ENCODE data around the gene PIGL.
"Not testable (repeated sequence)": the region's sequence is repeated elsewhere in the genome, so short reads cannot be mapped to it uniquely, and the experiment has no call there.

PIGL gene

DNA sequence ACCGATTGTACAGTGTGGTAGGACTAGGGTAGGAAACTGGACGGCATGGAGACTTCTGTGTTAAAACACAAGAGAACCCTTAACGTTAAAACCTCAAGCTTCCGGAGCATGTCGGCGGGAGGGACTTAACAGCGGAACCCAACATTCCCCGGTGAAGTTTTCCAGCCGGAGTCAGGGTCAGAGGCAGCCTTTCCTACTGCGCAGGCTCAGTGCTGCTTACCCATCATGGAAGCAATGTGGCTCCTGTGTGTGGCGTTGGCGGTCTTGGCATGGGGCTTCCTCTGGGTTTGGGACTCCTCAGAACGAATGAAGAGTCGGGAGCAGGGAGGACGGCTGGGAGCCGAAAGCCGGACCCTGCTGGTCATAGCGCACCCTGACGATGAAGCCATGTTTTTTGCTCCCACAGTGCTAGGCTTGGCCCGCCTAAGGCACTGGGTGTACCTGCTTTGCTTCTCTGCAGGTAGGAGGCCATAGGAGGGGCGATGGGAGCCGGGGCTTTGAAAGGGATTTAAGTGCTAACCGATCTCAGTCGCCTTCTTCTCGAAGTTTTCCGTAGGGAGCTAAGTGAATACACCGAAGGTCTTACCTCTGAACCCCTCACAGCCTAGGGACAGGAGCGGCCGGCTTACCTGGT is at the start of gene PIGL:
Gene PIGL (plus strand): TSS at position 209 of the 634 bp plus-strand sequence. CDS start 17 bp downstream, at position 226.
- Mint-ChIP-seq H3K27me3 (no peaks in the 10 kb centered on the region), H3K4me1 (peaks cover 23% of the 10 kb centered on the region), H3K4me3 (peak within 1 kb of the TSS; percentile 96), H3K9me3 (no peaks in the 10 kb centered on the region), H3K36me3 (no peaks in the 10 kb centered on the region), H3K27ac (peak within 1 kb of the TSS; percentile 94)
- peak; percentile 35 to 52 for DNase-seq (ENCODE audit: low spot score in 2 of 2)
- peak; percentile 22 for ATAC-seq (ENCODE audit: low read depth)

DNA sequence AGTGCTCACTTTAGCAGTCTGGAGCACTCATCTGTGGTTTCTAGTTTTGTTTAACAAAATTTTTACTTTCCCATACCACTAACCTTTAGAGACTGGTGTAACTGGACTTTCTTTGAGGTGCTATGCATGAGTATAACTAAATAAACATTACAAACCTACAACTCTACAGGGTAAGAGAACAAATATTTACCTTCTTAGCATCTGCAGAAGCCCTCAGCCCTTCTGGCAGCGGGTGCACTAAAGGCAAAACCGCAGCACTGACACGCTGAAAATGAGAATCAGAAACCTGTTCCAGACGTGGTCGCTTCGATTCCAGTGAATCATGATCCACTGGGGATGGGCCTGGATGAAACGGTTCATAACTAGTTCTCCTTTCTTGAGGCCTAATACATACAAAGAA is 45.4 kb upstream of the PIGL start:
- no peaks in the 10 kb centered on the region for H3K9me3 Mint-ChIP-seq
- no peaks in the 10 kb centered on the region for H3K27me3 Mint-ChIP-seq
- H3K36me3 Mint-ChIP-seq, result peaks cover 13% of the 10 kb centered on the region
- DNase-seq (ENCODE audit: low spot score in 2 of 2) (no peak), ATAC-seq (ENCODE audit: low read depth) (no peak)
- H3K27ac Mint-ChIP-seq, result no peak overlapping the region
- H3K4me3 Mint-ChIP-seq, result no peak overlapping the region
- H3K4me1 Mint-ChIP-seq, result peaks cover 2% of the 10 kb centered on the region

DNA sequence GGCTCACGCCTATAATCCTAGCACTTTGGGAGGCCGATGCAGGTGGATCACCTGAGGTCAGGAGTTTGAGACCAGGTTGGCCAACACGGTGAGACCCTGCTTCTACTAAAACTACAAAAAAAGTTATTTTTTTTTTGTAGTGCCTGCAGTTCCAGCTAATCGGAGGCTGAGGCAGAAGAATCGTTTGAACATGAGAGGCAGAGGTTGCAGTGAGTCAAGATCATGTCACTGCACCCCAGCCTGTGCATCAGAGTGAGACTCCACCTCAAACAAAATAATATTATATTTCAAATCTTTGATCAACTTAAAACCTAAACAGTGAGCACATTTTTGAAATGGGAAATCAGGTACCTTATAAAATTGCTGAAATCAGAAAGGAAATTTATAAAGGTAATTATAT is 38.2 kb upstream of the PIGL start:
- no peak for DNase-seq (ENCODE audit: low spot score in 2 of 2)
- Mint-ChIP-seq H3K4me1 (peaks cover 16% of the 10 kb centered on the region), H3K9me3 (no peaks in the 10 kb centered on the region), H3K4me3 (no peak overlapping the region), H3K36me3 (peaks cover 25% of the 10 kb centered on the region), H3K27ac (no peak overlapping the region), H3K27me3 (no peaks in the 10 kb centered on the region)
- no peak for ATAC-seq (ENCODE audit: low read depth)

DNA sequence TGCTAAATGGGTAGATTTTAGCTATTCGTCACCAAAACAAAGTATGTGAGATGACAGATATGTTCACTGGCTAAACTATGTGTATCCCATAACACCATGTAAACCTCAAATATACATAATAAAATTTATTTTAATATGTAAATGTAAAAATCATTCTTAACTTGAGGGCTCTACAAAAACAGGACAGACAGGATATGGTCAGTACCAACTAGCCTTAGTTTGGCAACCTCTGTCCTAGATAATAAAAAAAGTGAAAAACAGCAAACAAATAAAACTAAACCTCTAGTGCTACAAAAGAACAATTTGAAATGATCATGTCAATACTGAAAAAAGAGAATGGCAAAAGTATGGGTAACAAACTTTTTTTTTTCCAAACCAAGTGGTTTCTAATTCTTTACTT is 35.4 kb upstream of the PIGL start:
- Mint-ChIP-seq H3K4me1 (peaks cover 16% of the 10 kb centered on the region), H3K27me3 (no peaks in the 10 kb centered on the region), H3K4me3 (no peak overlapping the region), H3K36me3 (peaks cover 35% of the 10 kb centered on the region), H3K27ac (no peak overlapping the region), H3K9me3 (no peaks in the 10 kb centered on the region)
- DNase-seq (ENCODE audit: low spot score in 2 of 2) (no peak), ATAC-seq (ENCODE audit: low read depth) (no peak)

DNA sequence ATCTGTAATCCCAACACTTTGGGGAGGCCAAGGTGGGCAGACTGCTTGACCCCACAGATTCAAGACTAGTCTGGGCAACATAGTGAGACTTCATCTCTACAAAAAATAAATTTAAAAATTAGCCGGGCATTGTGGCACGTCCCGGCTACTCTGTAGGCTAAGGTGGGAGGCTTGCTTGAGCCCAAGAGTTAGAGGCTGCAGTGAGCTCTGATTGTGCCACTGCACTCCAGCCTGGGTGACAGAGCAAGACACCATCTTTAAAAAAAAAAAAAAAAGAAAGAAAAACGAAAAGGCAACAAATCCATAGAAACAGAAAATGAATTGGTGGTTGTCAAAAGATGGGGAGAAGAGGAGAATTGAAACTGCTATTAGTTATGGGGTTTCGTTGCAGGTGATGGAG is 29.4 kb upstream of the PIGL start:
- Mint-ChIP-seq H3K9me3 (no peaks in the 10 kb centered on the region), H3K36me3 (peaks cover 24% of the 10 kb centered on the region), H3K27me3 (no peaks in the 10 kb centered on the region), H3K4me1 (peaks cover 7% of the 10 kb centered on the region), H3K4me3 (no peak overlapping the region), H3K27ac (no peak overlapping the region)
- no peak for ATAC-seq (ENCODE audit: low read depth)
- DNase-seq (ENCODE audit: low spot score in 2 of 2), result no peak

DNA sequence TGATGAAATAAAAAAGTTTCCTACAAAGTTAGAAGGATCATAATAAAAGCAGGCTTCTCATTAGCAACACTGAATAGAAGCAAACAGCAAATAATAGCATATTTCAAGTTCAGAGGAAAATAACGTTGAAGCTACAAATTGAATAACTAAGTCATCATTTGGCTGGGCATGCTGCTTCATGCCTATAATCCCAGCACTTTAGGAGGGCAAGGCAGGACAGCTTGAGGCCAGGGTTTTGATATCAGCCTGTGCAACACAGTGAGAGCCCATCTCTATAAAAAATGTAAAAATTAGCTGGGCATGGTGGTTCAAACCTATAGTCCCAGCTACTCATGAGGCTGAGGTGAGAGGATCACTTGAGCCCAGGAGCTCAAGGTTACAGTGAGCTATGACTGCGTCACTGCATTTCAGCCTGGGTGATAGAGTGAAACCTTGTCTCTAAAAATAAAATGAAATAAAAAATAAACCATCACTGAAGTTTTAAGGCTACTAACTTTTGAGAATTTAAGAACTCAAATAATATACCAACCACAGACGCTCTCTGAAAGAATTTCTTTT is 27.1 kb upstream of the PIGL start:
- Mint-ChIP-seq H3K9me3 (no peaks in the 10 kb centered on the region), H3K27ac (peak overlapping the region; percentile 62), H3K36me3 (peaks cover 27% of the 10 kb centered on the region), H3K4me1 (peaks cover 7% of the 10 kb centered on the region), H3K4me3 (no peak overlapping the region), H3K27me3 (no peaks in the 10 kb centered on the region)
- DNase-seq (ENCODE audit: low spot score in 2 of 2) (no peak), ATAC-seq (ENCODE audit: low read depth) (no peak)

DNA sequence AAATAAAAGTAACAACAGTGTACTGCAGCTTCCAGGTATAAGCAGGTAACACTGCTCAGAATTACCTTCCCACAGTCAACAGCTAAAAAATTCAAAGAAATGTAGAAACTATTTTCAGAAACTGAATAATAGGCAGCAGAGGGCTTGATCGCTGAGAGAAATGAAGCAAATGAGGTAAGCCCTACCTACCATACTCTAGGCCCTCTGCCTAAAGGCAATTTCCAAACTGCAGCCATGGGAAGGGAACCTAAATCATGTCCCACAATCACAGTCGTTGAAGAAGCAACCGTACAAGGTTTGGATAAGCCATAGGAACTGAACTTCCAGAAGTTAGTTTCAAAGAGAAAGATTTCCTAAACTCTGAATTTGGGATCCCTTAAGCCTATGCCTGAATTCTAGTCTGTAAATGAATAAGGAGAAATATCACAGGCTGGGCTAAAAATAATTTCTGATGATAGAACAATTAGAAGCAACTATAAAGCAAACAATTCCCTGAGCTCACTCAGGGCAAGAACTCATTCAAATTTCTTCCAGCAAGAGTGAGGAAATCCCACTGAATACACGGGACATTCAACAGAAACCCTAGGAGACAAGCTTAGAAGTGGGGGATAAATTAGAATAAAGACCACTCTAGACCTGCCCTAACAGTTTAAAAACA is 26.2 kb upstream of the PIGL start:
- Mint-ChIP-seq H3K4me3 (no peak overlapping the region), H3K27me3 (no peaks in the 10 kb centered on the region), H3K27ac (no peak overlapping the region), H3K4me1 (peaks cover 10% of the 10 kb centered on the region), H3K36me3 (peaks cover 24% of the 10 kb centered on the region), H3K9me3 (no peaks in the 10 kb centered on the region)
- ATAC-seq (ENCODE audit: low read depth) (no peak), DNase-seq (ENCODE audit: low spot score in 2 of 2) (no peak)

DNA sequence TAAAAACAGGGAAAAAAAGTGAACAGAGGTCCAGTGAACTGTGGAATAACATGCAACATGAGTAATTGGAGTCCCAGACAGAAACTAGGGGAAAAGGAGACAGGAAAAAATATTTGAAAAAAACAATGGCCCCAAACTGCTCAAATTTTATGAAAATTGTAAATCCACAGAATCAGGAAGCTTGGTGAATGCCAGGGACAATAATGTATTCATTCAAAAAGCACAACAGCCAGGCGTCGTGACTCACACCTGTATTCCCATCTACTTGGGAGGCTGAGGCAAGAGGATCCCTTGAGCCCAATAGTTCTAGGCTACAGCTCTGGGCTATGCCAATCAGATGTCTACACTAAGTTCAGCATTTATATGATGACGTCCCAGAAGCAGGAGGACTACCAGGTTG is 25.4 kb upstream of the PIGL start:
- H3K27ac Mint-ChIP-seq, result no peak overlapping the region
- H3K27me3 Mint-ChIP-seq, result no peaks in the 10 kb centered on the region
- peaks cover 10% of the 10 kb centered on the region for H3K4me1 Mint-ChIP-seq
- H3K4me3 Mint-ChIP-seq, result no peak overlapping the region
- no peak for DNase-seq (ENCODE audit: low spot score in 2 of 2)
- H3K36me3 Mint-ChIP-seq, result peaks cover 23% of the 10 kb centered on the region
- no peaks in the 10 kb centered on the region for H3K9me3 Mint-ChIP-seq
- no peak for ATAC-seq (ENCODE audit: low read depth)

DNA sequence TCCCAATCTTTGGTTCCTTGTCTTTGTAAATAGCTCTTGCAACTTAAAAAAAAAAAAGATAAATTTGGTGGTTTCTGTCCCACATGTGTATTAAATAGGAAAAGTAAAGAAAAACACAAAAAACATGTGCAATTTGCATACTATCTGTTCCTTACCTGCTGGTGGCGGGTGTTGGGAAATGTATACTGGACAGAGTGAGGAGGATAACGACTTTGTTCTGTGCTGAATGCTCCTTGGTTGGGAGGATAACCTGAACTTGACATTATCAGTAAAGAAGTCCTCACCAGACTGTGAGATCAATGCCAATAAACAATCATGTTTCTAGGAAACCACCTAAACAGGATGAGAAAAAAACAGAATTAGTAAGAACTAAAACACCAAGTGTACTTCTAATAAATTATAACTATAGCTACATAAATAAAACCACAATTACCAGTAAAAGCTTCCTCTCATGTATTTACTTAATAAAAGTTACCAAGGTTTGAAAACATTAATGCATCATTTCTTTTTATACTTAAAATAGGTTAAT is 22.6 kb upstream of the PIGL start:
- not testable (repeated sequence) for ATAC-seq (ENCODE audit: low read depth); H3K27ac Mint-ChIP-seq; H3K4me3 Mint-ChIP-seq; H3K27me3 Mint-ChIP-seq; H3K9me3 Mint-ChIP-seq; DNase-seq (ENCODE audit: low spot score in 2 of 2)
- H3K4me1 Mint-ChIP-seq, result peaks cover 15% of the 10 kb centered on the region
- H3K36me3 Mint-ChIP-seq, result peaks cover 22% of the 10 kb centered on the region

DNA sequence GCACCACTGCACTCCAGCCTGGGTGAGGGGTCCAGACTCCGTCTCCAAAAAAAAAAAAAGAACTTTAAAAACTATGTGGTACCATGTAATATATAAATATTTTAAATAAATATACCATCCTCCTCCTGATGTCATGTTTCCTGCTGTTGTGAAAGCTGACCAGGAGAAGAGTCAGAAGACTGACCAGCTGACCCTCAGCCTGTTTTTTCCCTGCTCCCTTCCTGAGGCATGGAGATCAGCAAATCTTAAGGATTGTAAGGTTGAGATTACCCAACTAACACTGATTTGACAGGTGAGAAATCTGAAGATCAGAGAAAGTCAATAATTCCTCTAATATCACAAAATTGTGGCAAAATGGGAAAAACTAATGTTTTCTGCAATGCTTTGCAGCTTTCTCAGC is 19.7 kb upstream of the PIGL start:
- Mint-ChIP-seq H3K4me1 (peaks cover 27% of the 10 kb centered on the region), H3K36me3 (peaks cover 17% of the 10 kb centered on the region), H3K27me3 (no peaks in the 10 kb centered on the region), H3K4me3 (no peak overlapping the region), H3K27ac (peak overlapping the region; percentile 23), H3K9me3 (no peaks in the 10 kb centered on the region)
- ATAC-seq (ENCODE audit: low read depth), result no peak
- DNase-seq (ENCODE audit: low spot score in 2 of 2), result no peak

DNA sequence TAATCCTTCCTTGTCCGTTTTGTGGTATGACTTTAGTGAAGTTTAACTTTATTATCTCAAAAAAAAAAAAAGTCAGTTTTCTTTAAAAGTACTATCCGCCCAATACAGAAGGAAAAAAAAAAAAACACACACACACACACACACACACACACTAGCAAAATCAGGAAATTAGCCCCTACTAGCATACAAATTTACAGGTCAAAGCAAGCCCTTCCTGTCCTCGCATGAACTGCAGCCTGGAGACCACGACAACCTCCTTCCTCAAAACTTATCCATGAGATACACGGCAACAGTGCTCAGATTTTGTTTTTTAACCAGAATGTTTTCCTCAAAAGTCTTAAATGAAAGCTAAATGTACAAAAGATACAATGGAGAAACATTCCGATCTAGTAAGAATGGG is 17.9 kb upstream of the PIGL start:
- ATAC-seq (ENCODE audit: low read depth), result peak; percentile 34
- Mint-ChIP-seq H3K27me3 (no peaks in the 10 kb centered on the region), H3K4me1 (peaks cover 35% of the 10 kb centered on the region), H3K27ac (peak overlapping the region; percentile 62), H3K36me3 (peaks cover 6% of the 10 kb centered on the region), H3K4me3 (peak overlapping the region; percentile 70), H3K9me3 (no peaks in the 10 kb centered on the region)
- no peak for DNase-seq (ENCODE audit: low spot score in 2 of 2)

DNA sequence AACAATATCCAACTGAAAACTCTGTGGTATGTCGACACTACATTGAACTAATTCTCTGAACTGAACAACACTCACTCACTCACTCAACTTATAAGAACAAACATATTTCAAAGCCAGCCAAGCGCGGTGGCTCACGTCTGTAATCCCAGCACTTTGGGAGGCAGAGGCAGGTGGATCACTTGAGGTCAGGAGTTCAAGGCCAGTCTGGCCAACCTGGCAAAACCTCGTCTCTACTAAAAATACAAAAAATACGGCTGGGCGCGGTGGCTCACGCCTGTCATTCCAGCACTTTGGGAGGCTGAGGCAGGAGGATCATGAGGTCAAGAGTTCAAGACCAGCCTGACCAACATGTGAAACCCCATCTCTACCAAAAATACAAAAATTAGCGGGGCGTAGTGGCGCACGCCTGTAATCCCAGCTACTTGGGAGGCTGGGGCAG is 15.3 kb upstream of the PIGL start:
- not testable (repeated sequence) for H3K9me3 Mint-ChIP-seq; H3K27me3 Mint-ChIP-seq; H3K4me3 Mint-ChIP-seq; H3K36me3 Mint-ChIP-seq; ATAC-seq (ENCODE audit: low read depth); DNase-seq (ENCODE audit: low spot score in 2 of 2)
- Mint-ChIP-seq H3K27ac (peak overlapping the region; percentile 81), H3K4me1 (peaks cover 43% of the 10 kb centered on the region)

DNA sequence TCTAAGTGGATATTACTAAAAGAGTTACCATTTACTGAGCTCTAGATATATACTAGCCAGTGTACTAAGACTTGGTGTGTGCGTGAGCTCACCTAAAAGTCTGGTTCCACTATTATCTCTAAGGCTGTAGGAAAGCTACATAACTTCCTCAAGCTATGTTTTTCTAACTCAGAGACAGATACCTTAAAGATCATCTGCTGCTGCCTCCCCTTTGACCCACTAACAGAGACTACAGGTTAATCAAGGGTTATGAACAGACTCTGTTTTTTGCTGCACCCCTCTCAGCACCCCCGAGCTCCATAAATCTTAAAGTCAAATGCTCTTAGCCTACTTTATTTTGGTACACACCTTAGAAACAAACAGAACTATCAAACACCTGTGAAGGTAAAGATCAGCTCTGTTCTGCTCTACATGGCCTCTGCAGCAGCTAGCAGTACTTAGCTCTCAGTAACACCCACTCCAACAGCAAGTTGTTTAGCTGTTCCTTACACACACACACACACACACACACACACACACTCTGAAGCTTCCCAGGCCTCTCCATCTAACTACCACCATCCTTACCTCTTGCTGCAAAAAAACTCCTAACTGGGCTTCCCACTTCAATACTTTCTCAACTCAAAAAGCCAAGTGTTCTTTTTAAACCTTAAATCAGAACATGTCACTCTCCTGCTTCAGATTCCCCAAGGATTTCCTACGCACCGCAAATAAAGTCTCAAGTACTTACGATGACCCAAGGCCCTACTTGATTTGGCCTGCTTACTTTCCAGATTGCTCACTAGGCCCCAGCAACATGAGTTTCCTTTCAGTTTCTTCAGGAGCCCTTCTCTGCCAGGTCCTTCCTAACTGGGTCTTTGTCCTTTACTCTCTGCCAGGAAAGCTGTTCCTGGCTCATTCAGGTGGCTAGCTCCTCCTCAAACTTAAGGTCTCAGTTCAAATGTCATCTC is 14.2 kb upstream of the PIGL start:
- not testable (repeated sequence) for H3K9me3 Mint-ChIP-seq; H3K27me3 Mint-ChIP-seq; H3K36me3 Mint-ChIP-seq; DNase-seq (ENCODE audit: low spot score in 2 of 2)
- H3K4me1 Mint-ChIP-seq, result peaks cover 43% of the 10 kb centered on the region
- peak; percentile 45 for ATAC-seq (ENCODE audit: low read depth)
- H3K4me3 Mint-ChIP-seq, result peak overlapping the region; percentile 4
- peak overlapping the region; percentile 82 for H3K27ac Mint-ChIP-seq

DNA sequence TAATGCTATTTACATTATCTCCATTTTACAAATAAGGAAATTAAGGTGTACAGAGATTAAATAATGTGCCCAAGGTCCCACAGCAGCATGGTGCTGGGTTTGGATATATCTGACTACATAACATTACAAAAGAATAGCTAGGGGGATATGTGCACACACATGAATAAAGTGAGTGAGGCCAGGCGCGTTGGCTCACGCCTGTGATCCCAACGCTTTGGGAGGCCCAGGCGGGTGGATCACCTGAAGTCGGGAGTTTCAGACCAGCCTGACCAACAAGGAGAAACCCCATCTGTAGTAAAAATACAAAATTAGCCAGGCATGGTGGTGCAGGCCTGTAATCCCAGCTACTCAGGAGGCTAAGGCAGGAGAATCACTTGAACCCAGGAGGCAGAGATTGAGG is 12.2 kb upstream of the PIGL start:
- not testable (repeated sequence) for H3K36me3 Mint-ChIP-seq; H3K4me3 Mint-ChIP-seq; DNase-seq (ENCODE audit: low spot score in 2 of 2); H3K27me3 Mint-ChIP-seq; ATAC-seq (ENCODE audit: low read depth); H3K9me3 Mint-ChIP-seq
- Mint-ChIP-seq H3K27ac (peak overlapping the region; percentile 82), H3K4me1 (peaks cover 38% of the 10 kb centered on the region)
